HG03064 (cell line): ENCODE results near the gene MRPL21.
"Not testable (repeated sequence)": the region's sequence is repeated elsewhere in the genome, so short reads cannot be mapped to it uniquely, and the experiment has no call there.

ENCODE experiments used
- ATAC-seq: cut with Tn5 transposase; IDR thresholded peaks from one replicate; pipeline ENCODE4 v1.9.1; 2021; ENCODE audit warnings: low read depth; ENCODE audit not compliant: unreplicated experiment

Gene MRPL21

DNA sequence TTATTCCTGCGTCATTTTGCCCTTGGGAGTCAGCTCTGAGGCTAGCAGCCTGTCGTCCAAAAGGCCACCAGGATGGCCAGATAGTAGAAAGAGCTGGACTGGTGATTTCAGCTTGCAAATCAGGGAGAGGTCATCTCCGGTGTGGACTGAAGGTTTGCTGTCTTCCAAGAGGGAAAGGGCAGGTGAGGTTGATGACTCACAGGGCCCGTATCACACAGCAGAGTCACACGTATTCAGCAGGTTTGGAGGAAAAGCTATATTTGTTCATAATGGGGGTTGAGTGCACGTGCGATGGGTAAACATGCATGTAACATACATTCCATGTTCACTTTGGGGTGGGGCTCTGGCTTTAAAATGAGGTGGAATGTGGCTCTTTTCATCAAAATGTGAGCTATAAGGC is 25.6 kb downstream of the MRPL21 start:
- no peak for ATAC-seq

DNA sequence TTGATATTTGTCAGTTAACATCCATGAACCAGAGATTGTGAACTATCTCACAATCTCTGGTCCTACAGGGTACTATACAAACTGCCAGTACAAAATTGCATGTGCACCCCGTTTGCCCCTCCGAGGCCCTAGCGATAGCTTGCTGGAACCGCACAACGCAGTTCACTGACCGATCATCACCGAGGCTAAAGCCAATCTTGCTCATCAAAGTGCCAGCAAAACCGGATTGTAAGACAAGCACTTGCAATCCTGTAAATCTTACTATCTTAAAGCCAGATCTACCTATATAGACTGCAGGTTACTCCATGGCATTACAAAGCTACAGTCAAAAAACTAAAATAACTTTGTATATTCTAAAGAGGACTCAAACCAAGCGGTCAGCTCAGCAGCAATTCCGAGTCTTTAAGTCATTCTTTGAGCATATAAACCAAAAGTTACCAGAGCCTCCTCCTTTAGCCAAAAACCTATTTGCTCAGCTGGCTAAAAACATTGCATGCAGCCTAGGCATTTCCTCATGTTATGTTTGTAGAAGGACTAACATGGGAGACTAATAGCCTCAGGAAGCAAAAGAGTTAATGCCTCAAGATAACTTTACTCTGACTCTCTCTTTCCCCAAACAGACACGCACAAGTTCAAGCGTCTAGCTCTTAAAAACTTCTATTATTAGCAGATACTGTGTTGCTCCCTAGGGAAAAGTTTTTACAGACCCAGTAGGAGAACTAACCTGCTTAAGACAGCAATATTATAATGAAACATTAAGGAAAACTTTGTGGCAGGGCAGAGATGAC is 31.2 kb downstream of the MRPL21 start:
- ATAC-seq, result no peak

DNA sequence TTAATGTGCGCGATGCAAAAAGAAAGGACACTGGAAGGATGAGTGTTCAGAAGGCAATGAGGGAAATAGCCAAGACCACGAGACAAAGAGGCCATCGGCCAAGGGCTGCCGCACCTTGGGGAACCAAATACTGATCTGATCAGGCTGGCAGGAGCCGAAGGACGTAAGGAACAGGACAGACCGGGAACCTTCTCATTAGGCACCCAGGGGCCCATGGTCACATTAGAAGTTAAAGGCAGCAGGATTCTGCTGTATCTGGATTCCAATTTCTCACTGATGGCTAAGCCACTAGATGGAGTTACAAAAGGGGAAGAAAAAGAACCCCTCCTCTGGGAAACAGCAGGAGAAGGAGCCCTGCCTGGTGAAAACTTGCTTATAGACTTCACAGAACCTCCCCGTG is 33.2 kb downstream of the MRPL21 start:
- no peak for ATAC-seq

DNA sequence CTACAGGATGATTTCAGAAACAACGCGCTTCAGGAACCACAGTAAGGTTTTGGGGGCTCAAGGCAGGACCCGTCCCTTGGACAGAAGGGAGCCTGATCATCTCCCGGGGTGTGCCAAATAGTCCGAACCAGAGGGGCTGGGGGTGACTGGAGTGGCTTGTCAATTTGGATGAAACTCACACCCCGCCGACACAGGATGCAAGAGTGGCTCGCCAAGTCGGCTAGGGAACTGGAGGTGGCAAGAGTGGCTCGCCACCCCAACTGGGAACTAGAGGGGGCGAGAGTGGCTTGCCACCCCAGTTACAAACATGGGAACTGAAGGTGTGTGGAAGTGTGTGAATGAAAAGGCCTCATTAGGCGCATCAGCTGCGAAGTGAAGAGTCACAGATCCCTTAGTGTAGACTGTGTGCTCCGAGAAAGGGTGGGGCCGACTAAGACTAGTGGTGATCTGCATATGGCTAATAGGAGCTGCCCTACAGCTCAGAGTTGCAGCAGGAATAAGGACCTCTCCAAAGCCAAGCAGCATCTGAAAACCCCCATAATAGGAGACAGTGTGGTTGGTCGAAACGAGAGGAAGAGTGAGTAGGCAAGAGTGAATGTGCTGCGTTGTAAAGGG is 35.3 kb downstream of the MRPL21 start:
- no peak for ATAC-seq

DNA sequence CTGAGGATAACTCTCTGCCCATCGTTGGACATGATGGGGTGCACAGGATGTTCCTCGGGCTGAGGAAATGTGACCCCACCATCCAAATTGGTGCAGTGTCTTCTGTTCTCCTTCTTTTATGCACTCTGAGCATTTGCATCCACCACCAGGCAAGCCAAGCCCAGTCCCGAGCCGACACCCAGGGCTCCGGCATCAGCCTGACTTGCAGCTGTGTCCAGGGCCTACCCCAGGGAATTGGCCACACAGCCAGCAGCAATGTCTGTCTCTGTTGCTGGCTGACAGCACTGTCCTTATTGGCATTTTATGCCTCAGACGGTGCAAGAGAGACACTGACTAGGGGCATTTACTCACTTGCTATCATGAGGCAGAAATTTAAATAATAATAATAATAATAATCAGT is 36.6 kb downstream of the MRPL21 start:
- ATAC-seq, result no peak

DNA sequence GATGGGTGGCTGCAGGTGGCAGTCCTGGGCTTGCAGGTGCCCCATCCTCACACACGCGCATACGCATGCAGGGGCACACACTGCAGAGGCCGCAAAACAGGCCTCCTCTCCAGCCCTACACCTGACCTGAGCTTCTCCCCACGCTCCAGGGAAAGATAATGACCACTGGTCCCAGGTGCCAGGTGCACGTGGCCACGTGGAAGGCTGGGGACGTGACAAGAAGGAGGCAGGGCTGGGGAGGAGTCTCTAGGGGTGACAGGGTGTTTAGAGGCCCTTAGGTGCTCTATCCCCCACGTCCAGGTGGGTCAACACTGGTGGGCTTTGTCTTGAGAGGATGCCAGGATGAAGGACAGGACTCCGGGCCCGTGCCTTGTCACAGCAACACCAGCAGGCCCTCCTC is 38.4 kb downstream of the MRPL21 start:
- no peak for ATAC-seq

DNA sequence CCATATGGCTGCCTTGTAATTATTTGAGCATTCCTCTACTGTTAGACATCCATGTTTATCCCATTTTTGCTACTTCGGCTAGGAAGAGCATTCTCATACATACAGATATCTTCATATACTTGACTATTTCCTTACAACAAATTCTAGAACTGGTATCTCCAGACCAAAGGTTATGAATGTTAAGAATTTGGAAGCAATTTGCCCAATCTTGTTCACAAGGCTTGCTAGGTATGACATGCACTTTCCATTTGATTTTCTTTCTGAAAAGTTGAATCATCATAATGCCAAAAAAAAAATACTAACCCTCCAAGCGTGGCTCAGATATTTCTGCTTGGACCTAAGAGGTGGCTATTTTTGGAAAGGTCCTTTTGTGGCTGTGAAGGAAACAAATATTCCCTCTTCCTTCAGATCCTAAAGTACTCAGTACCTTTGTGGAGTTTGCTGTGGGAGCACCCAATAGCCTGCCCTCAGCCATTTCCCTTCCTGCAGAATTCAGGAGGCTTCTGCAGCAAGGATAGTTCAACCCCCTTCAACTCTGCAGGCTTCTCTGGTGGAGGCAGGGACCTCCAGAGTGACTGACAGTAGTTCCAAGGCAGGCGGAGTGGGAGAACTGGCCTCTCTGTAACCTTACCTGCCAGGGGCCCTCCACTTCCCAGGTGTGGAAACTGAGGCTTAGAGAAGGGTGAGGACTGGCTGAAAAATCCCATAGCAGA is 39.9 kb downstream of the MRPL21 start:
- ATAC-seq, result no peak

DNA sequence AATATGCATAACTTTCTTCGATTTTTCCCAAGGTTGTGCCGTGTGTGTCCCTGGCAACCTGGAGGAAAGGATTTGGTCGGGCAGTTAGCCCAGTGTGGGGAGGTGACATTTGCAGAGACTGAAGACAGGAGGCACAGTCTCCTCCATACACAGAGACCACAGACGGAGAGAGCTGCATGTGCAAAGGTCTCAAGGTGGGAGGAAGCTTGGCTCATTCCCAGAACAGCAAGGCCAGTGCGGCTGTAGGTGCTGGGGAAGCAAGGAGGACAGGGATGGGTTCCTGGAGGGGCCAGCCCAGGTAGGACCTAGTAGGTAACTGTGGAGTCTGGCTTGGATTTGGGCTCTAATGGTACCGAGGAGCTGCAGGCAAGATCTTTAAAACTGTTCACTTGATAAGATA is 41.2 kb downstream of the MRPL21 start:
- ATAC-seq, result no peak

DNA sequence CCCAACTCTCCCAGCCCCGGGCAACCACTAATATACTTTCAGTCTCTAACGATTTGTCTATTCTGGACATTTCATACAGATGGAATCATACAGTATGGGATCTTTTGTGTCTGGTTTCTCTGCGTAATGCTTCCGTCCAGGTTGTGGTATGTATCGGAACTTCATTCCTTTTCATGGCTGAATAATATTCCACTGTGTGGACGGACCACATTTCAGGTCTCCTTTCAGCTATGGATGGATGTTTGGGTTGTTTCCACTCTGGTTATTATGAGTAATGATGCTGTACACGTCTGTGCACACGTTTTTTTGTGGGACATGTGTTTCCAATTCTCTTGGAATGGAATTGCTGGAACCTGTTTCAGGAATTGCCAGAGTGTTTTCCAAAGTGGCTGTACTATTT is 44.5 kb downstream of the MRPL21 start:
- no peak for ATAC-seq

DNA sequence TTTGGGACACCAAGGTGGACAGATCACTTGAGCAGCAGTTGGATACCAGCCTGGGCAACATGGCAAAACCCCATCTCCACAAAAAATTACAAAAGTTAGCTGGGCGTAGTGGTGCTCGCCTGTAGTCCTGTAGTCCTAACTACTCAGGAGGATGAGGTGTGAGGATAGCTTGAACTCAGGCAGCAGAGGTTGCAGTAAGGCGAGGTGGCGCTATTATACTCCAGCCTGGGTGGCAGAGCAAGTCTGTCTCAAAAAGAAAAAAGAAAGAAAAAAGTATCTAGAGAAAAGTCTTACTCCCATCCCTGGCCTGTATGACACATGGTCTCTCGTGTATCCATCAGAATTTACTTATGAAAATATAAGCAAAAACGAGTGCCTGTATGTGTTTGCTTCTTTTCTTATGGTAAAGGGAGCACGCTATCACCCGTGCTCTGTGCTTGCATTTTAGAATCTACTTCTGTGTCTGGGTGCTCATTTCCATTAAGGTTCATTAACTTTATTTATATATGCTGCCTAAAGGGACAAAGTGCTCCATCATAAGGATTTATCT is 46.5 kb downstream of the MRPL21 start:
- no peak for ATAC-seq

DNA sequence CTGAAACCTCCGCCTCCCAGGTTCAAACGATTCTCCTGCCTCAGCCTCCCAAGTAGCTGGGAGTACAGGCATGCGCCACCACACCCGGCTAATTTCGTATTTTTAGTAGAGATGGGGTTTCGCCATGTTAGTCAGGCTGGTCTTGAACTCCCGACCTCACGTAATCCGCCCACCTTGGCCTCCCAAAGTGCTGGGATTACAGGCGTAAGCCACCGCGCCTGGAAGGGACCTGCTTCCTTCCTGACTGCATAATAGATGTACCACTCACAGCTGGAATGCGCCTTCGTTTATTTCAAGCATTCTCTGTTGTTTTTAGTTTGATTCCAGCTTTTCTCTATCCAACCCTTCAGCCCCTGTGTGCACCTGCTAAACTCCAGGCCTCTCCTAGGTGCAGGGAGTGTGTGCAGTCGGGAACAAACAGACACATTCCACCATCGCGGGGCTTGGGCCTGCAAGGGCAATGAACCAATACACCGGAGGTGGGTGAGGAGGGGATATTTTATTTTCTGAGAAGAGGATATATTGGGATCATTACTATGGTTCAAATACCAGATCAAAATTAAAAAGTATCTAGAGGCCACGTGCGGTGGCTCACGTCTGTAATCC is 47.1 kb downstream of the MRPL21 start:
- not testable (repeated sequence) for ATAC-seq

DNA sequence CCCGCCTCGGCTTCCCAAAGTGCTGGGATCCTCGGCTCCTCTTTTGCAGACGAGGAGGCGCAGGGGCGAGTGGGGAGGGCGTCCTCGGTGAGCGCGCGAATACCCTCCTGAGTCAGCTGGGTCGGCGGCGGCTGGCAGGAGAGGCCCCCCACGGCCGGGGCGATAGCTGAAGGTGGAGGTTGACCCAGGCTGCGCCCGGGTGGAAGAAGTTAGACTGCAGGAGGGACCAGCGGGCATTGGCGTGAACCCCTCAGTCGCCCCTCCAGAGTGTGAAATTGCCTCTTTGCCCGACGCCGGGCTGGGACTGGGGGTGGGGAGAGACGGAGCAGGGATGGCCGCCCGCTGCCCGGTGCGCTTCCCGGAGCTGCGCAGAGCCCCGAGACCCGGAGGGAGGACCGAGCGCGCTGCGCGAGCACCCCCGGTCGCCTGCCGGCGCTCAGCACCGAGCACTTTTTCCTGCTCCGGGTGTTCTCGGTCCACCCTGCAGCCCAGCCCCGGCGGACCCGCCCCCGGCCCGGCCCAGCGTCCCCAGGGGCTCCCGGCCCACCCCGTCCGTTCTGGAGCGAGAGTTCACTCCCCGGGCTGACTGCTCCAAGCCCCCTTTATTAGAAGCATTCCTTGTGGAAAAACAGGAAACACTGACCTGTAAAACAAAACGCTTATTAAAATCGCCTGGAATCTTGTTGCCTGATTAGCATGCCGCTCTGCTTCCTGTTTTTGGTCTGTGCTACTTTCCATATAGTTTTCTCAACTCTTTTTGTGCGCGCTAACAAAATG is 48.2 kb downstream of the MRPL21 start:
- no peak for ATAC-seq

DNA sequence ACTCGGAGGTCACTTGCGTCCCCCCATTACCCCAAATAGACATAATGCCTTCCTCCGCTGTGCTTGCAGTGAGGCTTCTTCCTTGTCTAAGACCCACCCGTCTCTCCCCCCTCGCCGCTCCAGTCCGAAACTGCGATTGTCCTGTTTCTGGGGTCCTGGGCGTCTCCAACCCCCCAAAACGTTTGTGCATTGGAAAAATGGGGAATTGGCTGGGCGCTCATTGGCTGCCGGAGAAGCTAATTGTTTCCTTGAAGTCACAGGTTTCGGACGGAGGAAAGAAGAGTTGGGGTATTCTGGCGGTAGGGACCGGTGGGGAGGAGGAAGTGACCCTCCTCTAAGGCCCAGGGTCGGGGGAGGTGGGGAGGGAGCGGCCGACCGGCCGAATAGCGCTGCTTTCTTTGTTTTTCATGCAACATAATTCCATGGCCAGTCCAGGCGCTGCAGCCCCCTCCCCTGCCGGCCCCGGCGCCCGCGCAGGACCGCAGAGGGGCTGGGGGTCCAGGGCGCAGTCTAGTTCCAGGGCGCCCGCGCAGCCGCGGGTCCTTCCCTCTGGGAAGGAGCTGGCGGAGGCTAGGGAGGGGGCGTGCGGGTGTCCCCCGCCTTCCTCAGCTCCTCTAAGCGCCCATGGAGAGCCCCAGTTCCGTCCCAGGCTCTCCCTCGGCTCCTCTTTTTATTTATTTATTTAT is 49.2 kb downstream of the MRPL21 start:
- ATAC-seq, result no peak

DNA sequence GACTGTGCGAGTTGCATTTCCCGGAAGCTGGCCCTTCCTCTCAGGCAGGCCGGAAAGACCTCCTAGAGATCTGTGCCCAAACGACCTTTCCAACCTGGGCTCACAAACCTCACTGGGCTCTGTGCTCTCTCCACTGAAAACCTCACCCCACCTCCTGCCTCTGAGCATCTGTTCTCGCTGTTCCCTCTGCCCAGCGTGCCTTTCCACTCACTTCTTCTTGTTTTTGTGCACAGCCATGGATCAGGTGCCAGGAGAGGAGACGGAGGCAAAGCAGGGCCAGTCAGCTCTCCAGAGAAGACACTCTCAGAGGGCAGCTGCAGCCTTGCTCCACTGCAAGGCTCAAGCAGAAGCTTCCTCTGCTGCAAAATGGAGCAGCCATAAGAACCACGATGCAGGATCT is 51.0 kb downstream of the MRPL21 start:
- ATAC-seq, result no peak

DNA sequence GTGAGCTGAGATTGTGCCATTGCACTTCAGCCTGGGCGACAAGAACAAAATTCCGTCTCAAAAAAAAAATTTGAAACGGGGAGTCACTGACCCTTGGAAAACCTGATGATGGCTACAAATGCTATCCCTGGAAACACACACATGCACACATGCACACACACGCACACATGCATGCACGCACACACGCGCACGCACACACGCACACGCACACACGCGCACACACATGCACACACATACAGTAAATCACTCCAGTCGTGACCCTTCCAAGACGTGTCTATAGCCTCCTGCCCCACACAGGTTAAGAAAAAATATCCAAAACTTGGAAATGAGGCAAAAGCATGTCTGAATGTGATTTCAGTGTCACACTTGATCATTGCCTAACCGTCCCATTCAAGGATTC is 55.2 kb downstream of the MRPL21 start:
- ATAC-seq, result no peak

DNA sequence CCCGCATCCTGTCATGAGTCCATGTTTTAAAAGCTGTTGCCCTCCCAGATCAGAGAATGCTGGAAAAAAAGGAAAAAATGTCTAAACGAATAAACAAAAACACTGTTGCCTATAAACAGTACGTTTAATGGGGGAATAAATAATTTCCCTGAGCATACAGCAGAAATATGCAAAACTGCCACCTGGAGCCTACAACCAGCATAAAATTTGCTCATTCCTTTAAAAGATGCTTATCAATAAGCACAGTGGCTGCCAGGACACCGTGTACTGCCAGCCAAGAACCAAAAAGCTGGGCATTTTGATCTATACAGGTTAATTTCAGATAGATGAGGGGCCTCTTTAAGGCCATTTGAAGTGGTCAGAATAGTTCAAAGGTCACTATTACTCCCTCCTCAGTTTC is 56.2 kb downstream of the MRPL21 start:
- ATAC-seq, result no peak

DNA sequence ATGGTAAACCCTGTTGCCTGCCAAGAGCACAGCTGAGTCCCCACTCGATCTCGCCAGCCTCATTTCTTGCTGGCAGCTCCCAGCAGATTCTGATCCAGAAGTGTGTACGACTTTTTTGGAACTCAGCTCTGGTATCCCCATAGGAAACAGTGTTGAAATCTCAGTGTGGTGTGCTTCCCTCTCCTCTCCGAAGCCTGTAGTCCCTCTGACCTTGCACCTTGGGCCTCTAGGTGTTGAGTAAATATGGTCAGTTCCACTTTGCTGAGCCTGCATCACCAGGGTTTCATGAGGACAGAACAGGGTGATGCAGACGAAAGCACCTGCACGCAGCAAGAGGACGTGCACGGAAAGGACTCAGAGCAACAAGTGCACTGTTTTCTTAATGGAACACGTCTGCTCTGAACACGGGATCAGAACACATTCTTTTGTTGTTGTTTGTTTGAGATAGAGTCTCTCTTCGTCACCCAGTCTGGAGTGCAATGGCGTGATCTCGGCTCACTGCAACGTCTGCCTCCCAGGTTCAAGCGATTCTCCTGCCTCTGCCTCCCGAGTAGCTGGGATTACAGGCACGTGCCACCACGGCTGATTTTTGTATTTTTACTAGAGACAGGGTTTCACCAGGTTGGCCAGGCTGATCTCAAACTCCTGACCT is 58.2 kb downstream of the MRPL21 start:
- no peak for ATAC-seq

DNA sequence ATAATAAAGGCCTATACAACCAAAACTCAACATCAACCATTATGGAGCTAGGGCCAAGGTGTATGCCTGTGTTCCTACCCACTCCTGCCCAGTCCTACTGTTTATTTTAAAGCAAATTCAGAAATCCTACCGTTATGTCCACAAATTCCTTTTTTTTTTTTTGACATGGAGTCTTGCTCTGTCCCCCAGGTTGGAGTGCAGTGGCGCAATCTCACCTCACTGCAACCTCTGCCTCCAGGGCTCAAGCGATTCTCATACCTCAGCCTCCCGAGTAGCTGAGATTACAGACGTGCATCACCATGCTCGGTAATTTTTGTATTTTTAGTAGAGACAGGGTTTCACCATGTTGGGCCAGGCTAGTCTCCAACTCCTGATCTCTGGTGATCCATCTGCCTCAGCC is 58.8 kb downstream of the MRPL21 start:
- ATAC-seq, result no peak

DNA sequence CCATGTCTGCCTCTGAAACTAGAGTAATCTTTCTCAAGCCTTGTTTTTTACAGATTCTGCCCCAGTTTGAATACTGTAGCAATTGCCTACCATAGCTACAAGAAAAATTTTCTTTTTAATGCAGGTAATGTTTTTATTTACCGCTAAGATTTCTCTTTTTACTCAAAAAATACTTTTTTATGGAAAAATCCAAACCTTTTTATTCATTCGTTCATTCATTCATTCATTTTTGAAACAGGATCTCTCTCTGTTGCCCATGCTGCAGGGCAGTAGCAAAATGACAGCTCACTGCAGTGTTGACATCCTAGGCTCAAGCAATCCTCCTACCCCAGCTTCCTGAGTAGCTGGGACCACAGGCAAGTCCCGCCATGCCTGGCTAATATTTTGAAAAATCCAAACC is 59.3 kb downstream of the MRPL21 start:
- no peak for ATAC-seq
